ENCODE data around the gene ZNF689.

The ZNF689 gene

DNA sequence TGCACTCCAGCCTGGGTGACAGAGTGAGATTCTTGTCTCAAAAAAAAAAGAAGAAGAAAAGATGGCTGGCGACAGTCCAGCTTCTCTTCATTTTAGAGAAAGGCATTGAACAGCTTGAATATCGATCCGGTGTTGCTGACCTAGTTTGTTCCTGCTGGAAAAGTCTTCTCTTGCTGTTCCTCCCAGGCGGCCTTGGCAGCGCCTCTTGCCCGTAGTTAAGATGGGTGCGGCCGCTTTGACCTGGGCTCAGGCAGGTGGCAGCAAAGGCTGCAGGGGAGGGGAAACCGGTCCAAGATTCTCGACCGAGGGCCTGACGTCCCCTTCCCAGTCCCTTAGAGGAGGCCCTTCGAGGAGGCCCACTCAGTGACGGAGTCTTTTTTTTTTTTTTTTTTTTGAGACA, 48.2 kb downstream of the ZNF689 start:
- DNase-seq (ENCODE audit: low read depth), result no peak

DNA sequence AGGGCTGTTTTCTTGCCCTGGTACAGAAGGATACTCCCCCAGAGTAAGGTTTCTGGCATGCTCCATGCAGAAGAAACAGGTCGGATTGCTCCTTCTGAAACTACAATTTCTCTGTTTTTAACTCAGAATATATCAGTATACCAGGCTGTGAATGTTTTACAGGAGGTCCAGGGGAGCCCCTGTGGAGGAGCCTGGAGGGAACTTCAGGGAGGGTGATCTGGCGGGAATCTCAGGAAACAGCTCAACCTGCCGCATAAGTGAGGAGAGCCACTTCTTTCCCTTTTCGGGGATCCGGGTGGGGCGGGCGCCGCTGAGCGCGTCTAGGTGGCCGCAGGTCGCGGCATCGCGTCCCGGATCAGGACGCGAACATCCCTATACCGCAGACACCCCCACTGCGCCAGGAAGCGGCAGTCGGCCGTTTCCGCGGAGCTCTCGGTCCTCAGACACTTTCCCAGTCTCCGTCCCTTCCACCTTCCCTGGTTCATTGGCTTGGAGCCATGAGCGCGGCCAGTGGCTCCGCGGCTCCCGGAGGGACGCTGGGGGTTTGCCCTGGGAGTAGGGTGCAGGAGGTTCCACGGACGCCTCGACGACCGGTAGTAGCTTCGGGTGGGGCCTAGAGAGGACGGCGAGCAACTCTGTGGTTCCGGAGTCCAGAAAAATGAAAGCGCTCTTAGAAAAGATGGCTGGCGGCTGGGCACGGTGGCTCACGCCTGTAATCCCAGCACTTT, 48.9 kb downstream of the ZNF689 start:
- DNase-seq (ENCODE audit: low read depth), result no peak

- no peak for DNase-seq (ENCODE audit: low read depth)
These were observed 50.5 kb downstream of the ZNF689 start for GRCh38 chr16:30559690-30560089.

GRCh38 chr16:30558789-30559377, 51.3 kb downstream of the ZNF689 start:
- DNase-seq (ENCODE audit: low read depth), result no peak

DNA sequence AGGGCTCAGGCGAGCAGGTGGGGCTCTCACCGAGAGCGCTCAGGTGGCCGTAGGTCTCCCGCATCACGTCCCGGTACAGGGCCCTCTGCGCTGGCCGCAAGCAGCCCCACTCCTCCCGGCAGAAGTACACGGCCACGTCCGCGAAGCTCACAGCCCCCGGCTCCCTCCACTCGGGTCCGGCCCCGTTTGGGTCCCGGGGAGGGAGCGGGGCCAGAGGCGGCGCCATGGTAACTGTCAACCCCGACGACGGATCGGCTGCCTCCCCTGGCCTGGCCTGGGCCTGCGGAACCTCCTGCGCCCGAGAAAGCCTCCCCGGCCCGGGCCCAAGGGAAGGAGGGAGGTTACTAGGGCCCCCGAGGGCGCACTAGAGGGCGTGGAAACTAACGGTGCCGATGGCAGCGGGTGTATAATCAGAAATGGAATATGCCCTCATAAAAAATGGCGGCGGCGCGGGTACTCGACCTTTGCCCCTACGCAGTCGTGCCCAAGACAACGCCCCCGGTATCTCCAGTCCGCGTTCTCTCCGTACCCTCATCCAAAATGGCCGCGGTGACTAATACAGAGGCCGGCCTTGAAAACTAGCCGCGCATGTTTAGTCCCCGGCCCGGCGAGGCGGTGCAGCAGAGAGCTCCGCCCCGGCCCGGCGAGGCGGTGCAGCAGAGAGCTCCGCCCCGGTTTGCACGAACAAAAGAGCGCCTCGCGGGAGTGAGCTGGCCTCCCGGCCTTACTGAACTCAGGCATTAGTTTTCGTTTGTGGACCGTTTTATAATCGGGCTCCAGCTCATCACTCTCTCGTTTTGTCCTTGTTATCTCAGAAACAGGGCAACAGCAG, 52.0 kb downstream of the ZNF689 start, which contains the start of gene ZNF764:
Gene ZNF764 (minus strand): TSS at position 418 of the 832 bp plus-strand sequence. CDS start 192 bp downstream, at position 226.
- peak; percentile 88 for DNase-seq (ENCODE audit: low read depth)

DNA sequence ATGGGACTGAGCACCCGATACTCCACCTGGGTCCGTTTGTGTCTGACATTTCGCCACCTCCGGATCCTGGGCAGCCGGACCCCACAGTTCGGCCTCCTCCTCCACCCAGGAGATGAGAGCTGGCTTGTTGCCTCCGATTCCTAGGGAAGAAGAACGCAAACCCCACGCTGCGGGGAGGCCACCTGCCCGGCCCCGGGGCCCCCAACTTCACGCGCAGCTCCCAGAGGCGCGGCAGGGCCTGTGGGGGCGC, 52.6 kb downstream of the ZNF689 start:
- DNase-seq (ENCODE audit: low read depth), result no peak

- no peak for DNase-seq (ENCODE audit: low read depth)
These were observed 54.1 kb downstream of the ZNF689 start for GRCh38 chr16:30556125-30556473.

- DNase-seq (ENCODE audit: low read depth), result no peak
These were observed 54.7 kb downstream of the ZNF689 start for GRCh38 chr16:30555315-30556124.

GRCh38 chr16:30554557-30555314, 55.5 kb downstream of the ZNF689 start:
- no peak for DNase-seq (ENCODE audit: low read depth)

GRCh38 chr16:30553393-30553899, 56.7 kb downstream of the ZNF689 start:
- DNase-seq (ENCODE audit: low read depth), result no peak

DNA sequence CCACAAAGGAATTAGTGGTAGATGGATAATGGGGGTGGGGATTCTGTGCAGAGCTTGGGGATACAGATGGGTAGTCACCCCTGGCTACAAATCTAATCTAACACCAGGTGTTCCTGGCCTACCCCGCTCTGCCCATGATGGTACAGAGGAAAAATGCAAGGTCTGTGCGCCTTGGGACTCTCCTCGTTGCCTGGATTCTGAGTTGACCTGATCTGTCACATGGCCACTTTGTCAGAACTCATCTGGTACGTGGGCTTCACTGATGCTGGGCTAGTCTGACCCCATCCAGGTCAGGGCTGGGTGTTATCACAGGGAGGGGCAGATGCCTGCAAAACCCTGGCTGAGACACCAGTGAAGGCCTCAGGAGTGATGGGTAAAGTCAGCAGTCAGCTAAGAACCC, 57.2 kb downstream of the ZNF689 start:
- DNase-seq (ENCODE audit: low read depth), result no peak

Data from non-pigmented ciliary epithelial cell (primary cell).